Measurements from ENCODE around the gene CASP2.

- TF ChIP-seq HDAC2 (IDR thresholded peaks at IDR 0.05; ENCODE audit: borderline replicate concordance in 1 of 2, low read depth in 2 of 2, low read length in 2 of 2) (no peak), POLR2AphosphoS5 (IDR thresholded peaks at IDR 0.05; ENCODE audit: low read depth, low read length) (no peak), CHD1 (IDR thresholded peaks at IDR 0.05; ENCODE audit: low read depth, low read length) (no peak), MAX (IDR thresholded peaks at IDR 0.05) (no peak), RNF2 (IDR thresholded peaks at IDR 0.05; ENCODE audit: borderline replicate concordance, low read depth, low read length, missing control alignments, poor library complexity, severe bottlenecking) (no peak), CTCF (IDR thresholded peaks at IDR 0.05; ENCODE audit: control extremely low read depth in 1 of 3, insufficient read depth in 1 of 3, low read depth in 1 of 3, low read length in 3 of 3) (no peak), EZH2 (IDR thresholded peaks at IDR 0.05; ENCODE audit: low read depth, low read length, severe bottlenecking) (no peak), JUND (IDR thresholded peaks at IDR 0.05; ENCODE audit: low read length) (no peak), EGR1 (IDR thresholded peaks at IDR 0.05; ENCODE audit: borderline replicate concordance, low read depth, low read length) (no peak), CREB1 (IDR thresholded peaks at IDR 0.05) (no peak), JUN (IDR thresholded peaks at IDR 0.05; ENCODE audit: low read depth, low read length) (no peak), POLR2A (IDR thresholded peaks at IDR 0.05; ENCODE audit: control extremely low read depth in 1 of 2, low read depth in 2 of 2, low read length in 2 of 2) (no peak)
Observed at GRCh38 chr7:143261901-143262300, 26.2 kb upstream of the CASP2 start.

Data from H1 (cell line).